ENCODE measurements around the gene WWP2.
A peak's percentile ranks its signal among the peaks of the same experiment; 100 is the strongest.

WWP2 gene

DNA sequence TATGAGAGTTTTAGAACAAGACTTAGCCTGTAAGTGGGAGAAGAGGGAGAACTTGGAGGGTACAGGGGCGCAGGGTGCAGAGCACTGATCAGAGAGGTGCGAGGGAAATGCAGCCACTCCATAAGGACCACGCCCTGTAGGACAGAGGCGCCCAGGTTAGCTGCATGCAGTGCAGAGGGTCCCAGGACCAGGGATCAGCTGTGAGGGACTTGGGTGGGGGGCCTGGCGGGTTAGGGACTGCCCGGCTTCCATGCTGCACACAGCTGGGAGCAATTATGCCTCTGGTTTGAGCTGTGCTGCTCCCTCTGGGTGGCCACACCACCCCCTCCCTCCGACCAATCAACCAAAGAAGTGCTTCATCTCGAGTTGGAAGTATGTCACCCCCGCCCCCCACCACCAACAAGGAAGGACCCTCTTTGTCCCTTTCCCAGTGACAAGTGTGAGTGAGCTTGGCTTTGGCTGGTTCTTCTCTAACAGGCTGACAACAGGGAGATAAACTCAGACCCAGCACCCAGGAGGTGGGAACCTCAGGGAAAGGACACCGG lies 166.8 kb downstream of the WWP2 start:
- DNase-seq (ENCODE audit: low read depth), result no peak
- no peak overlapping the region for H3K4me3 ChIP-seq (ENCODE audit: low read length)
- TF ChIP-seq, protein P1, sequence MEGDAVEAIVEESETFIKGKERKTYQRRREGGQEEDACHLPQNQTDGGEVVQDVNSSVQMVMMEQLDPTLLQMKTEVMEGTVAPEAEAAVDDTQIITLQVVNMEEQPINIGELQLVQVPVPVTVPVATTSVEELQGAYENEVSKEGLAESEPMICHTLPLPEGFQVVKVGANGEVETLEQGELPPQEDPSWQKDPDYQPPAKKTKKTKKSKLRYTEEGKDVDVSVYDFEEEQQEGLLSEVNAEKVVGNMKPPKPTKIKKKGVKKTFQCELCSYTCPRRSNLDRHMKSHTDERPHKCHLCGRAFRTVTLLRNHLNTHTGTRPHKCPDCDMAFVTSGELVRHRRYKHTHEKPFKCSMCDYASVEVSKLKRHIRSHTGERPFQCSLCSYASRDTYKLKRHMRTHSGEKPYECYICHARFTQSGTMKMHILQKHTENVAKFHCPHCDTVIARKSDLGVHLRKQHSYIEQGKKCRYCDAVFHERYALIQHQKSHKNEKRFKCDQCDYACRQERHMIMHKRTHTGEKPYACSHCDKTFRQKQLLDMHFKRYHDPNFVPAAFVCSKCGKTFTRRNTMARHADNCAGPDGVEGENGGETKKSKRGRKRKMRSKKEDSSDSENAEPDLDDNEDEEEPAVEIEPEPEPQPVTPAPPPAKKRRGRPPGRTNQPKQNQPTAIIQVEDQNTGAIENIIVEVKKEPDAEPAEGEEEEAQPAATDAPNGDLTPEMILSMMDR (conservative IDR thresholded peaks at IDR 0.05; ENCODE audit: low read depth, low read length), result no peak

DNA sequence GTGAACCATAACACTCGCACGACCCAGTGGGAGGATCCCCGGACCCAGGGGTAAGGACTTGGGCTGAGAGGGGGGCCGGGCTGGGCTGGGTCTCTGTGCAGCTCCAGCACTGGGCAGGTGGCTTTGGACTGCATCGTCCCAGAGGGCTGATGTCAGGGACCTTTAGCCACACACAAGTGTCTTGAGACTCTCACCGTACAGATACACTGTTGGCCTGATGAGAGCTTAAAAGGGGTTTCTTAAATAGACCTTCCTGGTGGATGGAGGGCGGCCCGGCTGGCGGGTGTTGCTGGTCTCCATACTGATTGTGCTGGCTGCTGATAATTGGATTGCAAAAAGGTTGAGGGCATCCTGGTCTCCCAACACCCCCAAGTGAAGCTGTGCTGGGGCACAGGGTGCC lies 167.3 kb downstream of the WWP2 start:
- no peak overlapping the region for H3K4me3 ChIP-seq (ENCODE audit: low read length)
- DNase-seq (ENCODE audit: low read depth), result no peak
- TF ChIP-seq, protein P1 (conservative IDR thresholded peaks at IDR 0.05; ENCODE audit: low read depth, low read length), result no peak

DNA sequence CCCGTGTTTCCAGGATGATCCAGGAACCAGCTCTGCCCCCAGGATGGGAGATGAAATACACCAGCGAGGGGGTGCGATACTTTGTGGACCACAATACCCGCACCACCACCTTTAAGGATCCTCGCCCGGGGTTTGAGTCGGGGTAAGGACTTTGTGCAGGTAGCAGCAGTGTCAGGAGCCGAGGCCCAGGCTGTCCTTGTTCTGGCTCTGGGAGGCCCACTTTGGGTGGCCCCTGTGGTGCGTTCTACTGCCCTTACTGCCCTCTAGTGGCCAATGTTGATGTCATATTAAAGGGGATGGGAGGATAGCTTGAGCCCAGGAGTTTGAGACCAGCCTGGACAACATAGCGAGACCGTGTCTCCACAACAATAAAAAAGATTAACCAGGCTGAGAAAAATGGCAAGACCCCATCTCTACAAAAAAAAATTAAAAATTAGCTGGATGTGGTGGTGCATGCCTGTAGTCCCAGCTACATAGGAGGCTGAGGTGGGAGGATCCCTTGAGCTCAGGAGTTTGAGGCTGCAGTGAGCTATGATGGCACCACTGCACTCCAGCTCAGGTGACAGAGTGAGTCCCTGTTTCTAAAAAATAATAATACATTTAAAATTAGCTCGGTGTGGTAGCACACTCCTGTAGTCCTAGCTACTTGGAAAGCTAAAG lies 168.1 kb downstream of the WWP2 start:
- no peak overlapping the region for H3K4me3 ChIP-seq (ENCODE audit: low read length)
- TF ChIP-seq, protein P1 (conservative IDR thresholded peaks at IDR 0.05; ENCODE audit: low read depth, low read length), result peak; percentile 66
- DNase-seq (ENCODE audit: low read depth), result no peak

DNA sequence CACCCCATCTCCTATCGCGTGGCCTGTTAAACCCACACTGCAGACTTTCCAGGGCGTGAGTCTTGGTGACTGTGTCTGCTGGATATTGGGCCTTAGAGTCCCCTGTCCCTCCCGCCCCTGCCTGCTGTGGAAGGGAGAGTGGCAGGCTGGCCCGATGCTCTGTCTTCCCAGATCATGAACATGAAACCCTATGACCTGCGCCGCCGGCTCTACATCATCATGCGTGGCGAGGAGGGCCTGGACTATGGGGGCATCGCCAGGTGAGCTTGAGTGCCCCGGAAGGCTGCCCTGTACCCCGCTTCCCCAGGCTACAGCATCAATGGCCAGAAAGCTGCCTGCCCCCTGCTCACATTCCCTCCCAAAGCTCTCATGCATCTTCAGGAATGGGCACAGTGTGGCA lies 169.5 kb downstream of the WWP2 start:
- no peak for DNase-seq (ENCODE audit: low read depth)
- no peak overlapping the region for H3K4me3 ChIP-seq (ENCODE audit: low read length)
- TF ChIP-seq, protein P1 (conservative IDR thresholded peaks at IDR 0.05; ENCODE audit: low read depth, low read length), result no peak

DNA sequence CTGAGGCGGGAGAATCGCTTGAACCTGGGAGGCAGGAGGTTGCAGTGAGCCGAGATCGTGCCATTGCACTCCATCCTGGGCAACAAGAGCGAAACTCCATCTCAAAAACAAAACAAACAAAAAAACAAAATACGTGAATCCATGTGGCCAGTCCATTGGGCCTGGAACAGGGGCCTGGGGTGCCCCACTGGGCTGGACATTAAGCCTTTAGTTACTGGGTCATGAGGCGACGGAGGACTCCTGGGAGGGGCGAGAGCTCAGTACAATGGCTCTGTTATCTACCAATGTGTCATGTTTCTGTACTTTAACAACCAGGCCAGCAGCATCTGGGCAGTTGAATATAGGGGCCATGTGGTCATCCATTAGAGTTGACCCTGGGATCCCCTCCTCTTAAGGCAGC lies 170.1 kb downstream of the WWP2 start:
- H3K4me3 ChIP-seq (ENCODE audit: low read length), result no peak overlapping the region
- TF ChIP-seq, protein P1 (conservative IDR thresholded peaks at IDR 0.05; ENCODE audit: low read depth, low read length), result no peak
- DNase-seq (ENCODE audit: low read depth), result no peak

DNA sequence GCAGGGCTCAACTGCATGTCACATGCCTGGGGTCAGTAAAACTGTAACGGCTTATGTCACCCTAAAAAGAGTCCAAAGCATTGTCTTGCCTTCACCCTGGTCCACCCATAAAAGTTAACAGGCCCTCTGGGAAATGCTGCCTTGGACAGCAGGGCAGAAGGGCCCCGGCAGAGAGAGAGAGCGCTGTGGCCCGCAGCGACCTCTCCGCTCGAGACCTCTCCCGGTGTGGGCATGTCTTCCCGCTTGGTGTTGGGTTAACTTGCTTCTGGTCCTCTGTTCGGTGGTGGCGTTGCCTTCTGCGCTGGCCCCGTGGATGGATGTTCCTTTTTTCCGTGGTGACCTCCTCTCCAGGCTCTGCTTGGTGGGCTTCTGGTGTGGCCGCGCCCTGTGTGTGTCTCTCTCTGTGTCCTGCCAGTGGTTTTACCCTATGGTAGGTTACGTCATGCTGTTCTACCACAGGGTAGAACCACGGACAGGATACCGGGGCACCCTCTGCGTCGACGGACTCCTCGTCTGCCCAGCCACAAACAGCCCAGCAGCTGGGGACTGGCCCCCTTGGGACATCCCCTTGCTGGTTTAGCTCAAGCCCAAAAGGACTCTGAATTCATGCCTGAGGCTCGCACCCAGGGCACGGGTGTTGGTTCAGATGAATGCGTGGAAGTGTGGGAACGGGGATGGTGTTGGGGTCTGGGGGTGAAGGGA lies 170.7 kb downstream of the WWP2 start:
- no peak for DNase-seq (ENCODE audit: low read depth)
- TF ChIP-seq, protein P1 (conservative IDR thresholded peaks at IDR 0.05; ENCODE audit: low read depth, low read length), result no peak
- H3K4me3 ChIP-seq (ENCODE audit: low read length), result no peak overlapping the region

DNA sequence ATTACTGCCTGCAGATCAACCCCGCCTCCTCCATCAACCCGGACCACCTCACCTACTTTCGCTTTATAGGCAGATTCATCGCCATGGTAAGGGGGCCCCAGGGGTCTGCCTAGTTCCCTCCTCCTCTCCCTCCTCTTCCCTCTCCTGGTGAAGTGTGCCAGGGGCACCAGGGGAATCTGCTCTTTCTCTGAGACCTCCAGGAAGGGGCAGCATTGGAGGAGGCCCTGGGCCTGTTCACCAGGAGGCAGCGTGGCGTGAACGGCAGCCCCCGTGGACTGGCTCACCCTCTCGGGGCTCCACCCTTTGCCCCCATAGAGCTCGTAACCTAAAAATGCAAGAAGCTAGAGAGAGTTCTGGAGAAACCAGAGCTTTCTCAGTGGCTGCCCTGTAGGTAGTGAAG lies 171.9 kb downstream of the WWP2 start:
- H3K4me3 ChIP-seq (ENCODE audit: low read length), result no peak overlapping the region
- DNase-seq (ENCODE audit: low read depth), result no peak
- TF ChIP-seq, protein P1 (conservative IDR thresholded peaks at IDR 0.05; ENCODE audit: low read depth, low read length), result no peak

Data from retinal pigment epithelial cell (primary cell).